ENCODE results near the gene ANGPTL1. TPM values are rescaled to one million over a fixed set of nuclear protein-coding genes. Genes with fewer than 3 reads are reported as not detected.

Gene ANGPTL1
- total RNA-seq, 4 donors from 2014 or later = 77.8 to 286 (median 142) TPM

- Histone ChIP-seq H3K9me3 (no peaks in the 10 kb centered on the region), H3K27me3 (no peaks in the 10 kb centered on the region), H3K27ac (peak overlapping the region; percentile 21 to 24), H3K36me3 (no peaks in the 10 kb centered on the region), H3K4me3 (peak overlapping the region in 1 of 2 donors; percentile 13), H3K4me1 (peaks cover 0 to 6% of the 10 kb centered on the region in 2 donors)
- TF ChIP-seq, protein P1, sequence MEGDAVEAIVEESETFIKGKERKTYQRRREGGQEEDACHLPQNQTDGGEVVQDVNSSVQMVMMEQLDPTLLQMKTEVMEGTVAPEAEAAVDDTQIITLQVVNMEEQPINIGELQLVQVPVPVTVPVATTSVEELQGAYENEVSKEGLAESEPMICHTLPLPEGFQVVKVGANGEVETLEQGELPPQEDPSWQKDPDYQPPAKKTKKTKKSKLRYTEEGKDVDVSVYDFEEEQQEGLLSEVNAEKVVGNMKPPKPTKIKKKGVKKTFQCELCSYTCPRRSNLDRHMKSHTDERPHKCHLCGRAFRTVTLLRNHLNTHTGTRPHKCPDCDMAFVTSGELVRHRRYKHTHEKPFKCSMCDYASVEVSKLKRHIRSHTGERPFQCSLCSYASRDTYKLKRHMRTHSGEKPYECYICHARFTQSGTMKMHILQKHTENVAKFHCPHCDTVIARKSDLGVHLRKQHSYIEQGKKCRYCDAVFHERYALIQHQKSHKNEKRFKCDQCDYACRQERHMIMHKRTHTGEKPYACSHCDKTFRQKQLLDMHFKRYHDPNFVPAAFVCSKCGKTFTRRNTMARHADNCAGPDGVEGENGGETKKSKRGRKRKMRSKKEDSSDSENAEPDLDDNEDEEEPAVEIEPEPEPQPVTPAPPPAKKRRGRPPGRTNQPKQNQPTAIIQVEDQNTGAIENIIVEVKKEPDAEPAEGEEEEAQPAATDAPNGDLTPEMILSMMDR (IDR thresholded peaks at IDR 0.05) = no peak
- no peak for TF ChIP-seq POLR2A (IDR thresholded peaks at IDR 0.05)
- DNase-seq = no peak
- intact Hi-C loops (cut with DNase I; ENCODE audit: low total_unique reads) = no loop called here
These were observed 45.7 kb upstream of the ANGPTL1 start for GRCh38 chr1:178916448-178917174.

DNA sequence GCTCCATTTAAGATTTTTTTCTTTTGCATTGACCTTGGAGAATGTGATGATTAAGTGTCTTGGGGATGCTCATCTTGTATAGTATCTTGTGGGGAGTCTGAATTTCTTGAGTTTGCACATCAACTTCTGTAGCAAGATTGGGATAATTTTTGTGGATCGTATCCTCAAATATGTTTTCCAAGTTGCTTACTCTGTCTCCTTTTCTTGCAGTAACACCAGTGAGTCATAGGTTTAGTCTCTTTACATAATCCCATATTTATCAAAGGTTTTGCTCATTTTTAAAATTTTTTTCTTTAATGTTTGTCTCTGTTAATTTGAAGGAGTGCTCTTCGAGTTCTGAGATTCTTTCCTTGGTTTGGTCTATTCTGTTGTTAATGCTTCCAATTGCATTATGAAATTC, 41.7 kb upstream of the ANGPTL1 start:
- Histone ChIP-seq H3K4me3 (no peak overlapping the region), H3K36me3 (no peaks in the 10 kb centered on the region), H3K9me3 (no peaks in the 10 kb centered on the region), H3K4me1 (no peaks in the 10 kb centered on the region), H3K27ac (no peak overlapping the region), H3K27me3 (no peaks in the 10 kb centered on the region)
- no peak for DNase-seq
- intact Hi-C loops (cut with DNase I; ENCODE audit: low total_unique reads) = no loop called here
- no peak for TF ChIP-seq POLR2A (IDR thresholded peaks at IDR 0.05)
- TF ChIP-seq, protein P1 (IDR thresholded peaks at IDR 0.05) = no peak

- no peak for DNase-seq
- no peak overlapping the region for H3K27ac ChIP-seq
- no peaks in the 10 kb centered on the region for H3K4me1 ChIP-seq
- no peaks in the 10 kb centered on the region for H3K9me3 ChIP-seq
- TF ChIP-seq, protein P1 (IDR thresholded peaks at IDR 0.05) = no peak
- TF ChIP-seq POLR2A (IDR thresholded peaks at IDR 0.05) = no peak
- no peak overlapping the region for H3K4me3 ChIP-seq
- H3K27me3 ChIP-seq = no peaks in the 10 kb centered on the region
- intact Hi-C loops (cut with DNase I; ENCODE audit: low total_unique reads) = no loop called here
- no peaks in the 10 kb centered on the region for H3K36me3 ChIP-seq
These were observed 39.1 kb upstream of the ANGPTL1 start for GRCh38 chr1:178910023-178910422.

DNA sequence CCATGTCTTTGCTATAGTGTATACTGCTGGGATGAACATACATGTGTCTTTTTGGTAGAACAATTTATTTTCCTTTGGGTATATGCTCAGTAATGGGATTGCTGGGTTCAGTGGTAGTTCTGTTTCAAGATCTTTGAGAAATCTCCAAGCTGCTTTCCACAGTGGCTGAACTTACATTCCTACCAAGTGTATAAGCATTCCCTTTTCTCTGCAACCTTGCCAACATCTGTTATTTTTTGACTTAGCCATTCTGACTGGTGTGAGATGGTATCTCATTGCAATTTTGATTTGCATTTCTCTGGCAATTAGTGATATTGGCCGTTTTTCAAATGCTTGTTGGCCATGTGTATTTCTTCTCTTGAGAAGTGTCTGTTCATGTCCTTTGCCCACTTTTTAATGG, 37.5 kb upstream of the ANGPTL1 start:
- Histone ChIP-seq H3K27me3 (no peaks in the 10 kb centered on the region), H3K9me3 (no peaks in the 10 kb centered on the region), H3K4me1 (no peaks in the 10 kb centered on the region), H3K4me3 (no peak overlapping the region), H3K36me3 (no peaks in the 10 kb centered on the region), H3K27ac (peak overlapping the region in 1 of 2 donors; percentile 33)
- DNase-seq = no peak
- TF ChIP-seq POLR2A (IDR thresholded peaks at IDR 0.05) = no peak
- TF ChIP-seq, protein P1 (IDR thresholded peaks at IDR 0.05) = no peak
- intact Hi-C loops (cut with DNase I; ENCODE audit: low total_unique reads) = no loop called here

DNA sequence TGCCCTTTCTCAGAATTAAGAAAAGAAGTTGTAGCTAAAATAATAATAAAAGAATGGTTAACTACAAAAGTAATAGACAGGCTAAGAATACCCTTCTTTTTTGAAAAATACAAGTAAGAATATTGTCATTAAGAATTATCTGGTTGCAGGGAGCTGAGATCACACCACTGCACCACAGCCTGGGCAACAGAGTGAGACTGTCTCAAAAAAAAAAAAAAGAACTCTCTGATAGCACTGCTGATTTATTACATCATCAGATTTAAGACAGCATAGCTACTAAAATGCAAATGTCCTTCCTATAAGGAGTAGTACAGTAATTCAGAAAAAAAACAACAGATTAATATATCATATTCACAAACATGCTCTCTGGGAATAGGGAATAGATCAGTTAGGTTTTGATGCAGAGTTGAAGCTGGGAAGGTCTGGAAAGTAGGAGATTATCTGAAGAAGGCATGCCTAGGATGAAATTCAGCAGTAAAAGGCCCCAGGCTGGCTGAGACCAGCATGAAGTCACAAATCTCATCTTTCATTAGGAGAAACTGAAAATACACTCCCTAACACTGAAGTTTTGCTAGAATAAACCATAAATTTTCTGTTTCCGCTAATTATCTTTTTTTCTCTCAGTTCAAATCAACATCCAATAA, 30.7 kb upstream of the ANGPTL1 start:
- Histone ChIP-seq H3K9me3 (no peaks in the 10 kb centered on the region), H3K36me3 (no peaks in the 10 kb centered on the region), H3K4me1 (no peaks in the 10 kb centered on the region), H3K27me3 (no peaks in the 10 kb centered on the region), H3K27ac (no peak overlapping the region), H3K4me3 (no peak overlapping the region)
- intact Hi-C loops (cut with DNase I; ENCODE audit: low total_unique reads) = no loop called here
- DNase-seq = no peak
- no peak for TF ChIP-seq POLR2A (IDR thresholded peaks at IDR 0.05)
- TF ChIP-seq, protein P1 (IDR thresholded peaks at IDR 0.05) = no peak
